Gastrocnemius medialis (tissue), 4 donors: ENCODE results near the gene WDFY2.

Experiments used
- CTCF ChIP-seq, 5 experiments: fragments of 450-650 bp in 3 of 5; fragments of 200-600 bp in 2 of 5; sonication (generic) in 2 of 5; IDR thresholded peaks in 4 of 5; conservative IDR thresholded peaks in 1 of 5; 1 replicate in 4 of 5; 2 replicates in 1 of 5; pipeline ENCODE4 v1.5.1; 2016 to 2019; ENCODE audit warnings: antibody characterized with exemption in 5 of 5, mild to moderate bottlenecking in 3 of 5, moderate library complexity in 3 of 5
- POLR2A ChIP-seq, 2 donors: fragments of 450-650 bp; IDR thresholded peaks; one replicate each; pipeline ENCODE4 v1.6.1; 2017; ENCODE audit warnings: antibody characterized with exemption in 2 of 2, mild to moderate bottlenecking in 2 of 2, moderate library complexity in 2 of 2

- TF ChIP-seq POLR2A (IDR thresholded peaks at IDR 0.05), result peak; percentile 90 to 93
- peak in 1 of 5 experiments; percentile 4 for TF ChIP-seq CTCF (IDR thresholded peaks at IDR 0.05 in 4 of 5, conservative IDR thresholded peaks at IDR 0.05 in 1 of 5)
Measured at GRCh38 chr13:51803422-51804294, 219.4 kb downstream of the WDFY2 start, which contains the start of gene DHRS12.
